CD8-positive, alpha-beta memory T cell (primary cell): Measurements from ENCODE around the gene POLR2E. TPM values are rescaled to one million over a fixed set of nuclear protein-coding genes. Genes with fewer than 3 reads are reported as not detected.

Experiments
- CTCF ChIA-PET: fragments of 350-600 bp; sonication (Branson Sonifier 250); formaldehyde crosslinking; loops from one replicate; lab custom pipeline; 2021; ENCODE audit warnings: antibody characterized with exemption; lab: Charles Lee
- POLR2A ChIA-PET: fragments of 350-600 bp; sonication (Branson Sonifier 250); formaldehyde crosslinking; loops from one replicate; lab custom pipeline; 2021; ENCODE audit warnings: antibody characterized with exemption; lab: Charles Lee
- DNase-seq, 5 donors: peaks; one replicate each; pipeline versions ENCODE4 v3.0.0 to v3.0.0-alpha.2; 2020 to 2022; ENCODE audit warnings: mixed read lengths in 1 of 5
- H3K27ac ChIP-seq: one replicate; pipeline ENCODE4 v1.7.0; 2013; ENCODE audit warnings: low read depth, mild to moderate bottlenecking, low read length, moderate library complexity
- H3K27me3 ChIP-seq: 2 replicates; pipeline ENCODE4 v1.7.0; 2013; ENCODE audit warnings: low read length, mild to moderate bottlenecking; ENCODE audit not compliant: insufficient read depth, poor library complexity, severe bottlenecking
- H3K36me3 ChIP-seq: 2 replicates; pipeline ENCODE4 v1.7.0; 2013; ENCODE audit warnings: mild to moderate bottlenecking, low read length, moderate library complexity; ENCODE audit not compliant: insufficient read depth
- H3K4me1 ChIP-seq: 2 replicates; pipeline ENCODE4 v1.7.0; 2013; ENCODE audit warnings: mild to moderate bottlenecking, low read length, moderate library complexity; ENCODE audit not compliant: insufficient read depth
- H3K4me3 ChIP-seq: 2 replicates; pipeline ENCODE4 v1.7.0; 2013; ENCODE audit warnings: mild to moderate bottlenecking, low read length
- H3K9me3 ChIP-seq: 2 replicates; pipeline ENCODE4 v1.7.0; 2013; ENCODE audit warnings: mild to moderate bottlenecking, low read length
- H3K27ac Mint-ChIP-seq, 8 donors: one replicate each; pipeline ENCODE4 v1.8.0; 2020 to 2021; ENCODE audit warnings: mixed read lengths in 8 of 8, mild to moderate bottlenecking in 6 of 8, inconsistent platforms in 3 of 8, moderate library complexity in 3 of 8
- H3K27me3 Mint-ChIP-seq, 2 donors: one replicate each; pipeline ENCODE4 v1.8.0; 2020 to 2021; ENCODE audit warnings: mixed read lengths in 2 of 2, mild to moderate bottlenecking in 1 of 2, moderate library complexity in 1 of 2
- H3K36me3 Mint-ChIP-seq, 3 donors: one replicate each; pipeline ENCODE4 v1.8.0; 2020 to 2021; ENCODE audit warnings: mixed read lengths in 3 of 3, inconsistent platforms in 1 of 3, mild to moderate bottlenecking in 1 of 3
- H3K4me1 Mint-ChIP-seq, 3 donors: one replicate each; pipeline ENCODE4 v1.8.0; 2020 to 2021; ENCODE audit warnings: mixed read lengths in 3 of 3, inconsistent platforms in 1 of 3, mild to moderate bottlenecking in 1 of 3
- H3K4me3 Mint-ChIP-seq, 7 donors: one replicate each; pipeline ENCODE4 v1.8.0; 2020 to 2021; ENCODE audit warnings: mixed read lengths in 7 of 7, mild to moderate bottlenecking in 6 of 7, moderate library complexity in 4 of 7, inconsistent platforms in 2 of 7
- H3K9me3 Mint-ChIP-seq, 5 donors: one replicate each; pipeline ENCODE4 v1.8.0; 2020 to 2022; ENCODE audit warnings: mixed read lengths in 5 of 5, mild to moderate bottlenecking in 3 of 5, moderate library complexity in 2 of 5, inconsistent platforms in 1 of 5
- polyA plus RNA-seq: library from polyadenylated mRNA; unstranded; fragments of 300-500 nt; fragmentation: Illumina TruSeq; gene quantifications from one replicate; pipeline ENCODE4 v1.2.3, GENCODE V29; 2021
- total RNA-seq, 2 experiments: library from RNA; stranded (reverse); gene quantifications; one replicate each; pipeline ENCODE4 v1.2.3, GENCODE V29; 2021

Gene POLR2E
- total and polyA plus RNA-seq, 3 experiments from 2014 or later, result 249 to 278 (median 270) TPM

DNA sequence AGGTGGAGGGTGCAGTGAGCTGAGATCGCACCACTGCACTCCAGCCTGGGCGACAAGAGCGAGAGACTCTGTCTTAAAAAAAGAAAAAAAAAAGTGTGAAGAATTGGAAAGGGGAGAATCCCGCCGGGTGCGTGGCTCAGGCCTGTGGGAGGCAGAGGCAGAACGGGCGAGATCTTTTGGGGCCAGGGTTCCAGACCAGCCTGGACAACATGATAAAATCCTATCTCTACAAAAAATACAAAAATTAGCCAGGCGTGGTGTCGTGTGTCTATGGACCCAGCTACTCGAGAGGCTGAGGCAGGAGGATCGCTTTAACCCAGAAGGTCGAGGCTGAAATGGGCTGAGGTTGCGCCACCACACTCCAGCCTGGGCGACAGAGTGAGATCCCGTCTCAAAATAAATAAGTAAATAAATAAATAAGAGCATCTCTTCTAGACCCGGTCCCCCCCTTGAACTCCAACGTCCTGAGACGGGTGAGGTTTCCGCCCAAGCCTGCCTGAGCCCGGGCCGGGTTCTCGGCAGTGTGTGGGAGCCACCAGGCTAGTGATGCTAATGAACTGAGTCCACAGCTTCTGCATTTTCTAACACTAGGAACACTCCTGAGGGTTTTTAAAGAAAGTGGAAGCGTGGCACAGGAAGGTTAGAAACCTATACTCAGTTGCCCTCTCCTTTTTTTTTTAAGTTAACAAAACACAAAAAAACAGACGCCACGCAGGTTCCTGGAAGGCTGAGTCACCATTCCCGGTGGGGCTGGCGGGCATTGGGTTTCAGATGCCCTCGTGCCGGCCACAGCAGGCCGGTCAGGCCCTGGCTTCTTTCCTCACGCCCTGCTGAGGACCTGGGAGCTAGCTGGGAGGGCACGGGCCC, 30.7 kb upstream of the POLR2E start:
- H3K27me3 ChIP-seq, result no peaks in the 10 kb centered on the region
- ChIA-PET CTCF (no interaction called here), POLR2A (no interaction called here)
- H3K36me3 ChIP-seq, result peaks cover 35% of the 10 kb centered on the region
- no peak overlapping the region for H3K27ac ChIP-seq
- no peak overlapping the region for H3K4me3 Mint-ChIP-seq
- peaks cover 0 to 1% of the 10 kb centered on the region in 2 donors for H3K27me3 Mint-ChIP-seq
- no peaks in the 10 kb centered on the region for H3K9me3 ChIP-seq
- DNase-seq, result no peak
- no peaks in the 10 kb centered on the region for H3K9me3 Mint-ChIP-seq
- H3K4me1 ChIP-seq, result peaks cover 15% of the 10 kb centered on the region
- H3K4me1 Mint-ChIP-seq, result peaks cover 10 to 23% (median 11%) of the 10 kb centered on the region in 3 donors
- H3K4me3 ChIP-seq, result no peak overlapping the region
- H3K27ac Mint-ChIP-seq, result peak overlapping the region in 4 of 8 donors; percentile 18 to 70 (median 46)
- H3K36me3 Mint-ChIP-seq, result peaks cover 0 to 53% (median 0%) of the 10 kb centered on the region in 3 donors

DNA sequence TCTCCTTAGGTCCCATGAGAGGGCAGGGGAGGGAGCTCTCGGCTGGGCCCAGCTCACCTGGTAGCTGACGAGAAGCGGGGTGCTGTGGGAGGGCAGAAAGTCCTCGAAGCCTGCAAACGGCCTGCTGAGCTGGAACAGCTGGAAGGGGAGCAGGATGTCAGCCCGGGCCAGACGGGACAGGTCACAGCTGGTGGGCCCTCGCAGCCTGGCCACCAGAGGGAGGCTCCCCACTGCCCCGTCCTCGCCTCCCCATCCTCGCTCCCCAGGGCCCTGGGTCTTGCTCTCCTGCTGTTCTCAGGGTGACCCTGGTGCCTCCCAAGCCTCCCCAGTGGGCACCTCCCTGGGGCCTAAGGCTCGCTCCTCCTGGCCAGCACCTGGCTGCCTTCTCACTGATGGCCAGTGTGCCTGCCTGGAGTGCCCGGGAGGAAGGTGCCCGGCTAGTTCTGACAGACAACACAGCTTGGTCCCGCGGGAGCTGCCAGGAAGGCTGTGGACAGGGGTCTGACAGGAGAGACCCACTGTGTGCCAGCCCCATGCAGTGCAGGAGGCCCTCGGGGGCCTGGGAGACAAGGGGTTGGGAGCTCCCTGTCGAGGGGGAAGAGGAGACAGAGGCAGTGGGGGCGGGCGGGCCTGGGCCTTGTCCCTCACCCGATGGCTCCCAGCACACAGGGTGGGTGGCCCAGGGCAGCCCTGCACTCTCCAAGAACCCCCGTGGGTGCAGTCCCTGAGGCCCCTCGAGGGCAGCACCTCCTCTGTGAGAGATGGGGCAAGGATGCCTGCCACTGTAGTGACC, 28.9 kb upstream of the POLR2E start:
- Histone ChIP-seq H3K9me3 (no peaks in the 10 kb centered on the region), H3K27ac (no peak overlapping the region), H3K27me3 (no peaks in the 10 kb centered on the region), H3K4me1 (no peaks in the 10 kb centered on the region), H3K36me3 (peaks cover 35% of the 10 kb centered on the region), H3K4me3 (no peak overlapping the region)
- H3K9me3 Mint-ChIP-seq, result no peaks in the 10 kb centered on the region
- POLR2A ChIA-PET, result no interaction called here
- DNase-seq, result no peak
- peaks cover 0 to 6% (median 1%) of the 10 kb centered on the region in 3 donors for H3K4me1 Mint-ChIP-seq
- peaks cover 0 to 1% of the 10 kb centered on the region in 2 donors for H3K27me3 Mint-ChIP-seq
- CTCF ChIA-PET, result interaction anchor here (1.2 kb wide), 1 partner anchor 11 kb away, joined by 5 read pairs; no protein-coding TSS in a partner anchor
- H3K36me3 Mint-ChIP-seq, result peaks cover 0 to 65% (median 0%) of the 10 kb centered on the region in 3 donors
- H3K4me3 Mint-ChIP-seq, result peak overlapping the region in 1 of 7 donors; percentile 51
- peak overlapping the region in 1 of 8 donors; percentile 64 for H3K27ac Mint-ChIP-seq

GRCh38 chr19:1123381-1123780, 28.2 kb upstream of the POLR2E start:
- Mint-ChIP-seq H3K9me3 (no peaks in the 10 kb centered on the region), H3K27me3 (peaks cover 0 to 1% of the 10 kb centered on the region in 2 donors), H3K4me1 (peaks cover 0 to 4% (median 0%) of the 10 kb centered on the region in 3 donors), H3K27ac (no peak overlapping the region), H3K4me3 (peak overlapping the region in 1 of 7 donors; percentile 48), H3K36me3 (peaks cover 0 to 69% (median 0%) of the 10 kb centered on the region in 3 donors)
- CTCF ChIA-PET, result interaction anchor here (1.2 kb wide), 1 partner anchor 10 kb away, joined by 5 read pairs; no protein-coding TSS in a partner anchor
- peaks cover 41% of the 10 kb centered on the region for H3K36me3 ChIP-seq
- H3K27ac ChIP-seq, result no peak overlapping the region
- no peaks in the 10 kb centered on the region for H3K4me1 ChIP-seq
- H3K4me3 ChIP-seq, result no peak overlapping the region
- no peaks in the 10 kb centered on the region for H3K27me3 ChIP-seq
- no peak for DNase-seq
- H3K9me3 ChIP-seq, result no peaks in the 10 kb centered on the region
- POLR2A ChIA-PET, result interaction anchor here (0.5 kb wide), 1 partner anchor 12 kb away, joined by 4 read pairs; no protein-coding TSS in a partner anchor

- no peaks in the 10 kb centered on the region for H3K27me3 ChIP-seq
- Mint-ChIP-seq H3K27ac (no peak overlapping the region), H3K9me3 (no peaks in the 10 kb centered on the region), H3K36me3 (peaks cover 0 to 73% (median 0%) of the 10 kb centered on the region in 3 donors), H3K4me1 (peaks cover 0 to 3% (median 0%) of the 10 kb centered on the region in 3 donors), H3K4me3 (no peak overlapping the region), H3K27me3 (peaks cover 0 to 1% of the 10 kb centered on the region in 2 donors)
- POLR2A ChIA-PET, result interaction anchor here (0.5 kb wide), 1 partner anchor 12 kb away, joined by 4 read pairs; no protein-coding TSS in a partner anchor
- H3K4me1 ChIP-seq, result no peaks in the 10 kb centered on the region
- DNase-seq, result no peak
- H3K27ac ChIP-seq, result no peak overlapping the region
- CTCF ChIA-PET, result interaction anchor here (1.2 kb wide), 1 partner anchor 10 kb away, joined by 5 read pairs; no protein-coding TSS in a partner anchor
- no peaks in the 10 kb centered on the region for H3K9me3 ChIP-seq
- H3K36me3 ChIP-seq, result peaks cover 45% of the 10 kb centered on the region
- no peak overlapping the region for H3K4me3 ChIP-seq
These were observed 27.8 kb upstream of the POLR2E start for GRCh38 chr19:1122972-1123363.

- peaks cover 0 to 73% (median 0%) of the 10 kb centered on the region in 3 donors for H3K36me3 Mint-ChIP-seq
- POLR2A ChIA-PET, result interaction anchor here (0.5 kb wide), 1 partner anchor 11 kb away, joined by 4 read pairs; no protein-coding TSS in a partner anchor
- H3K9me3 ChIP-seq, result no peaks in the 10 kb centered on the region
- H3K27me3 Mint-ChIP-seq, result no peaks in the 10 kb centered on the region
- no peaks in the 10 kb centered on the region for H3K4me1 Mint-ChIP-seq
- no peaks in the 10 kb centered on the region for H3K9me3 Mint-ChIP-seq
- peaks cover 48% of the 10 kb centered on the region for H3K36me3 ChIP-seq
- no peak overlapping the region for H3K27ac ChIP-seq
- peak in 1 of 5 donors; percentile 46 for DNase-seq
- H3K4me1 ChIP-seq, result no peaks in the 10 kb centered on the region
- CTCF ChIA-PET, result interaction anchor here (0.8 to 1.2 kb wide), 2 partner anchors 9 kb away, joined by 3 to 5 read pairs; no protein-coding TSS in a partner anchor
- H3K27ac Mint-ChIP-seq, result no peak overlapping the region
- H3K4me3 Mint-ChIP-seq, result no peak overlapping the region
- H3K4me3 ChIP-seq, result no peak overlapping the region
- H3K27me3 ChIP-seq, result no peaks in the 10 kb centered on the region
These were observed 27.1 kb upstream of the POLR2E start for GRCh38 chr19:1122021-1122971.

GRCh38 chr19:1121395-1121794, 26.2 kb upstream of the POLR2E start:
- no peaks in the 10 kb centered on the region for H3K27me3 ChIP-seq
- Mint-ChIP-seq H3K4me3 (no peak overlapping the region), H3K9me3 (no peaks in the 10 kb centered on the region), H3K27me3 (no peaks in the 10 kb centered on the region), H3K27ac (peak overlapping the region in 3 of 8 donors; percentile 14 to 90 (median 72)), H3K4me1 (no peaks in the 10 kb centered on the region), H3K36me3 (peaks cover 0 to 72% (median 0%) of the 10 kb centered on the region in 3 donors)
- no peak for DNase-seq
- no peaks in the 10 kb centered on the region for H3K4me1 ChIP-seq
- H3K36me3 ChIP-seq, result peaks cover 49% of the 10 kb centered on the region
- ChIA-PET CTCF (interaction anchor here (0.8 kb wide), 1 partner anchor 8 kb away, joined by 3 read pairs; no protein-coding TSS in a partner anchor), POLR2A (no interaction called here)
- no peak overlapping the region for H3K4me3 ChIP-seq
- H3K27ac ChIP-seq, result no peak overlapping the region
- no peaks in the 10 kb centered on the region for H3K9me3 ChIP-seq
